Neural progenitor cell (in vitro differentiated cells): ENCODE data around the gene COL4A2. TPM values are rescaled to one million over a fixed set of nuclear protein-coding genes. Genes with fewer than 3 reads are reported as not detected.

Experiments used
- DNase-seq: peaks from one replicate; pipeline ENCODE4 v3.0.0-alpha.2; 2016; ENCODE audit warnings: low spot score
- H2AFZ ChIP-seq: fragments of 200-600 bp; sonication (generic); replicated peaks from 2 replicates; pipeline ENCODE4 v1.6.1; 2016; ENCODE audit warnings: antibody characterized with exemption
- H3F3A ChIP-seq: fragments of 200-600 bp; sonication (generic); 2 replicates; pipeline ENCODE4 v1.6.1; 2016; ENCODE audit warnings: antibody characterized with exemption, low read depth
- H3K27ac ChIP-seq: fragments of 200-600 bp; sonication (generic); 2 replicates; pipeline ENCODE4 v1.5.1; 2016; ENCODE audit warnings: mild to moderate bottlenecking
- H3K27me3 ChIP-seq: fragments of 200-600 bp; sonication (generic); 2 replicates; pipeline ENCODE4 v1.6.1; 2016; ENCODE audit warnings: mild to moderate bottlenecking, moderate library complexity
- H3K36me3 ChIP-seq: fragments of 200-600 bp; sonication (generic); 2 replicates; pipeline ENCODE4 v1.5.1; 2016
- H3K4me1 ChIP-seq: fragments of 200-600 bp; sonication (generic); 2 replicates; pipeline ENCODE4 v1.6.1; 2016; ENCODE audit warnings: mixed run types
- H3K4me2 ChIP-seq: fragments of 200-600 bp; sonication (generic); 2 replicates; pipeline ENCODE4 v1.6.1; 2016
- H3K4me3 ChIP-seq: fragments of 200-600 bp; sonication (generic); 2 replicates; pipeline ENCODE4 v1.5.1; 2016
- H3K79me2 ChIP-seq: fragments of 200-600 bp; sonication (generic); 2 replicates; pipeline ENCODE4 v1.6.1; 2016; ENCODE audit warnings: low read depth
- H3K9ac ChIP-seq: fragments of 200-600 bp; sonication (generic); 2 replicates; pipeline ENCODE4 v1.6.1; 2016
- H3K9me3 ChIP-seq: fragments of 200-600 bp; sonication (generic); 2 replicates; pipeline ENCODE4 v1.5.1; 2016; ENCODE audit warnings: low read depth
- H4K20me1 ChIP-seq: fragments of 200-600 bp; sonication (generic); 2 replicates; pipeline ENCODE4 v1.6.1; 2016; ENCODE audit warnings: low read depth
- H3K27ac Mint-ChIP-seq: 3 replicates; pipeline ENCODE4 v1.8.0; 2021; ENCODE audit warnings: mixed read lengths
- H3K27me3 Mint-ChIP-seq: 2 replicates; pipeline ENCODE4 v1.8.0; 2022; ENCODE audit warnings: low read depth, mild to moderate bottlenecking, inconsistent platforms, moderate library complexity, mixed read lengths; ENCODE audit not compliant: insufficient read depth
- H3K36me3 Mint-ChIP-seq: 3 replicates; pipeline ENCODE4 v1.8.0; 2021; ENCODE audit warnings: mixed read lengths
- H3K4me1 Mint-ChIP-seq: 3 replicates; pipeline ENCODE4 v1.8.0; 2021; ENCODE audit warnings: mixed read lengths
- H3K4me3 Mint-ChIP-seq: 3 replicates; pipeline ENCODE4 v1.8.0; 2021; ENCODE audit warnings: mild to moderate bottlenecking, moderate library complexity, mixed read lengths
- H3K9me3 Mint-ChIP-seq: 3 replicates; pipeline ENCODE4 v1.8.0; 2020; ENCODE audit warnings: mixed read lengths
- EZH2 ChIP-seq: fragments of 200-600 bp; sonication (generic); IDR thresholded peaks from 2 replicates; pipeline ENCODE4 v1.6.1; 2017; ENCODE audit warnings: antibody characterized with exemption, mild to moderate bottlenecking, moderate library complexity
- EZH2phosphoT487 ChIP-seq: fragments of 200-600 bp; sonication (generic); IDR thresholded peaks from 2 replicates; pipeline ENCODE4 v1.6.1; 2017; ENCODE audit warnings: antibody characterized with exemption
- total RNA-seq: library from RNA; depleted of rRNA; stranded (reverse); fragments of >200 nt; gene quantifications from 2 replicates; pipeline ENCODE4 v1.2.3, GENCODE V29; 2015; ENCODE audit warnings: low replicate concordance
- TF ChIP-seq, protein P1 (sequence below): fragments of 200-600 bp; sonication (generic); IDR thresholded peaks from 2 replicates; pipeline ENCODE4 v1.5.1; 2017; ENCODE audit warnings: antibody characterized with exemption, mild to moderate bottlenecking

The COL4A2 gene
- total RNA-seq, 1 donor from 2014 or later = 73.6 TPM

DNA sequence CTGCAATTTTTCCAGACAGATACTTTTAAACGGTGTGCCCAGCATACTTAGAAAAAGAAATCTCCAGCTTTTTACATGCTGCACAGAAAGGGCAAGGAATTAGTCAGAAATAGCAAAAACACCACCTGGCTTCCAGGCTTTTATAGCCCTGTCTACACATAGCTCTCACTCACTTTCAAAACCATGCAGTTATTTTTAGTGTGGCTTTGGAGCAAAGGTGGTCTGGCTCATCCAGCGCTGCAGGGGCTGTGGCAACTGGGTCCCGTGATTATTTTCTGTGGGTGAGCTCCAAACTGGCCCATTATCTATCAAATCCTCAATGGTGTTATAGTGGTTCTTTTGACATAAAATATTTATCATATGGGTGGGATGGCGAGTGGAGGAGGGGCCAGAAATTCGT lies 57.0 kb downstream of the COL4A2 start:
- no peak overlapping the region for H2AFZ ChIP-seq
- Mint-ChIP-seq H3K4me3 (no peak overlapping the region), H3K9me3 (no peaks in the 10 kb centered on the region), H3K27me3 (no peaks in the 10 kb centered on the region), H3K27ac (no peak overlapping the region), H3K4me1 (peaks cover 23% of the 10 kb centered on the region), H3K36me3 (peaks cover 21% of the 10 kb centered on the region)
- H3K36me3 ChIP-seq = no peaks in the 10 kb centered on the region
- no peak overlapping the region for H3K9ac ChIP-seq
- H3K4me1 ChIP-seq = peaks cover 8% of the 10 kb centered on the region
- no peak overlapping the region for H3K27ac ChIP-seq
- H3K4me3 ChIP-seq = no peak overlapping the region
- no peaks in the 10 kb centered on the region for H3K79me2 ChIP-seq
- H3K9me3 ChIP-seq = no peaks in the 10 kb centered on the region
- peaks cover 31% of the 10 kb centered on the region for H4K20me1 ChIP-seq
- no peaks in the 10 kb centered on the region for H3K27me3 ChIP-seq
- no peak overlapping the region for H3K4me2 ChIP-seq
- TF ChIP-seq, protein P1, sequence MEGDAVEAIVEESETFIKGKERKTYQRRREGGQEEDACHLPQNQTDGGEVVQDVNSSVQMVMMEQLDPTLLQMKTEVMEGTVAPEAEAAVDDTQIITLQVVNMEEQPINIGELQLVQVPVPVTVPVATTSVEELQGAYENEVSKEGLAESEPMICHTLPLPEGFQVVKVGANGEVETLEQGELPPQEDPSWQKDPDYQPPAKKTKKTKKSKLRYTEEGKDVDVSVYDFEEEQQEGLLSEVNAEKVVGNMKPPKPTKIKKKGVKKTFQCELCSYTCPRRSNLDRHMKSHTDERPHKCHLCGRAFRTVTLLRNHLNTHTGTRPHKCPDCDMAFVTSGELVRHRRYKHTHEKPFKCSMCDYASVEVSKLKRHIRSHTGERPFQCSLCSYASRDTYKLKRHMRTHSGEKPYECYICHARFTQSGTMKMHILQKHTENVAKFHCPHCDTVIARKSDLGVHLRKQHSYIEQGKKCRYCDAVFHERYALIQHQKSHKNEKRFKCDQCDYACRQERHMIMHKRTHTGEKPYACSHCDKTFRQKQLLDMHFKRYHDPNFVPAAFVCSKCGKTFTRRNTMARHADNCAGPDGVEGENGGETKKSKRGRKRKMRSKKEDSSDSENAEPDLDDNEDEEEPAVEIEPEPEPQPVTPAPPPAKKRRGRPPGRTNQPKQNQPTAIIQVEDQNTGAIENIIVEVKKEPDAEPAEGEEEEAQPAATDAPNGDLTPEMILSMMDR = no peak
- TF ChIP-seq EZH2 = no peak
- DNase-seq = no peak
- no peaks in the 10 kb centered on the region for H3F3A ChIP-seq

DNA sequence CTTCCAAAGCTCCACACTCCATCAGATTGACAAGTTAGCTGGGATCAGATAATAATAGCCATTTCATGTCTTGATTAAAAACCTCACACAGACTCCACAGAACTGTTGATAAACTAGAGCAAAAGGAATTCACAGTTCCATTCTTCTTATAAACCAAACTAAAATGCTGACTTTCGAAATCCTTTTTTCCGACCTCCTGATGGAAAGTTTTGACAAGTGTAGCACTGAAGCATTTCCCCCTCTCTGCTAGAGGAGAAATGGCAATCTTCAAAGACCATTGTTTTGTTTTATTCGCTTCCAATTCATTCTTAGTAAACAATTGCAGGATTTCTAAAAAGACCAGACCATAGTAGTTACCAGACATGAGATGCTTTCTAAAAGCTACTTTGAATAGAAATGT lies 58.8 kb downstream of the COL4A2 start:
- H3K27me3 Mint-ChIP-seq = no peaks in the 10 kb centered on the region
- Histone ChIP-seq H3K36me3 (no peaks in the 10 kb centered on the region), H3K4me2 (no peak overlapping the region), H3K79me2 (no peaks in the 10 kb centered on the region), H3K9ac (no peak overlapping the region), H3K9me3 (no peaks in the 10 kb centered on the region), H3K4me1 (no peaks in the 10 kb centered on the region), H4K20me1 (peaks cover 20% of the 10 kb centered on the region), H2AFZ (no peak overlapping the region), H3F3A (no peaks in the 10 kb centered on the region), H3K27me3 (no peaks in the 10 kb centered on the region), H3K4me3 (no peak overlapping the region), H3K27ac (no peak overlapping the region)
- no peak overlapping the region for H3K4me3 Mint-ChIP-seq
- peaks cover 27% of the 10 kb centered on the region for H3K36me3 Mint-ChIP-seq
- peaks cover 7% of the 10 kb centered on the region for H3K4me1 Mint-ChIP-seq
- H3K9me3 Mint-ChIP-seq = peaks cover 5% of the 10 kb centered on the region
- DNase-seq = no peak
- TF ChIP-seq, protein P1 = no peak
- TF ChIP-seq EZH2 = no peak
- no peak for TF ChIP-seq EZH2phosphoT487
- H3K27ac Mint-ChIP-seq = no peak overlapping the region

DNA sequence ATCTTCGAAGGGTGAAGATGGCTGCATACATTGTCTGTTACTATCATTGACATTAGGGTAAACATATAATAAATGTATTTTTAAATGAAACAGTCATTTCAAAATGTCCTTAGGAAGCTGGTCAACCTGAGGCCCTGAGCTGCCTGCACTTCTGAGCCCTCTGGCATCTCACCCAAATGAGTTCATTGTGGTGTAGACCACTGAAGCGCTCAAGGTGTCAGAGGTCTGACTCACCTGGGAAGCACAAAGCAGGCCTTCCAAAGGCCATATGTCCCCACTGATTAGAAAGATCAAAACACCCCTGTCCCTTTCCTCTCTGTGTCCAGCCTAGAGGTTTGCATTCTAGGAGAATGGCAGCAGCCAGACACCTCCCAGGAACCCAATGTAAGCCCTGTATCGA lies 59.6 kb downstream of the COL4A2 start:
- Mint-ChIP-seq H3K27me3 (no peaks in the 10 kb centered on the region), H3K9me3 (peaks cover 5% of the 10 kb centered on the region), H3K27ac (no peak overlapping the region), H3K4me3 (no peak overlapping the region), H3K36me3 (peaks cover 23% of the 10 kb centered on the region), H3K4me1 (peaks cover 12% of the 10 kb centered on the region)
- Histone ChIP-seq H3K4me3 (no peak overlapping the region), H4K20me1 (peaks cover 17% of the 10 kb centered on the region), H3F3A (no peaks in the 10 kb centered on the region), H3K36me3 (no peaks in the 10 kb centered on the region), H3K27me3 (no peaks in the 10 kb centered on the region), H3K79me2 (no peaks in the 10 kb centered on the region), H3K27ac (no peak overlapping the region), H3K4me1 (peaks cover 7% of the 10 kb centered on the region), H3K4me2 (no peak overlapping the region), H3K9me3 (no peaks in the 10 kb centered on the region), H3K9ac (no peak overlapping the region), H2AFZ (no peak overlapping the region)
- no peak for TF ChIP-seq EZH2
- TF ChIP-seq, protein P1 = no peak
- no peak for TF ChIP-seq EZH2phosphoT487
- no peak for DNase-seq

DNA sequence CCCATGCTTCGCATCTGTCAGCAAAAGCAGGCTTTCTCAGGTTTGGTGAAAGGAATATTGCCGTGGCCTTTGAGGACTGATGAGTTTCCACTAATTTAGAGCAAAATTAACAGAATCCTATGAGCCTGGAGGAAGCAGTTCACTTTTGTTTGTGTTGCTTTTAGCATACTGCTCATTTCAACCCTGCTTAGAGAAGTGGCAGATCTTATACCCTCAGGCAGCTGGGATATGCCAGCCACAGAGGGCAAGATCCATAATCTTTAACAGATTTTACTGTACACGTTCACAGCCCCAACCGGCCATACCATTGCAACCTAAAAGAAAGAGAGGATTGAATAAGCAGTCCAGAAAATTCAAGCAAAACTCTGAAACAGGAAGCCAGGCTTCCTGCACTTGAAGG lies 60.5 kb downstream of the COL4A2 start:
- no peaks in the 10 kb centered on the region for H3K27me3 ChIP-seq
- H3K27ac ChIP-seq = no peak overlapping the region
- H3K27me3 Mint-ChIP-seq = no peaks in the 10 kb centered on the region
- H3K4me1 ChIP-seq = peaks cover 12% of the 10 kb centered on the region
- no peaks in the 10 kb centered on the region for H3K9me3 ChIP-seq
- no peak overlapping the region for H2AFZ ChIP-seq
- no peak overlapping the region for H3K9ac ChIP-seq
- no peaks in the 10 kb centered on the region for H3F3A ChIP-seq
- H3K4me2 ChIP-seq = no peak overlapping the region
- no peak for DNase-seq
- peaks cover 21% of the 10 kb centered on the region for H3K4me1 Mint-ChIP-seq
- no peaks in the 10 kb centered on the region for H3K36me3 ChIP-seq
- TF ChIP-seq EZH2phosphoT487 (no peak), EZH2 (no peak)
- TF ChIP-seq, protein P1 = no peak
- no peak overlapping the region for H3K4me3 Mint-ChIP-seq
- peaks cover 5% of the 10 kb centered on the region for H3K9me3 Mint-ChIP-seq
- no peaks in the 10 kb centered on the region for H3K79me2 ChIP-seq
- no peak overlapping the region for H3K27ac Mint-ChIP-seq
- peaks cover 24% of the 10 kb centered on the region for H4K20me1 ChIP-seq
- H3K36me3 Mint-ChIP-seq = peaks cover 21% of the 10 kb centered on the region
- no peak overlapping the region for H3K4me3 ChIP-seq
